HL-60/S4 (cell line): ENCODE data around the gene EEFSEC.
"Not testable (repeated sequence)": the region's sequence is repeated elsewhere in the genome, so short reads cannot be mapped to it uniquely, and the experiment has no call there.

Experiments
- in situ Hi-C: fragments of 300-500 bp; cut with MboI; formaldehyde crosslinking; loops from 2 replicates; pipeline ENCODE4 v1.14.3; 2022; ENCODE audit warnings: low sequenced_read_pairs

The EEFSEC gene

DNA sequence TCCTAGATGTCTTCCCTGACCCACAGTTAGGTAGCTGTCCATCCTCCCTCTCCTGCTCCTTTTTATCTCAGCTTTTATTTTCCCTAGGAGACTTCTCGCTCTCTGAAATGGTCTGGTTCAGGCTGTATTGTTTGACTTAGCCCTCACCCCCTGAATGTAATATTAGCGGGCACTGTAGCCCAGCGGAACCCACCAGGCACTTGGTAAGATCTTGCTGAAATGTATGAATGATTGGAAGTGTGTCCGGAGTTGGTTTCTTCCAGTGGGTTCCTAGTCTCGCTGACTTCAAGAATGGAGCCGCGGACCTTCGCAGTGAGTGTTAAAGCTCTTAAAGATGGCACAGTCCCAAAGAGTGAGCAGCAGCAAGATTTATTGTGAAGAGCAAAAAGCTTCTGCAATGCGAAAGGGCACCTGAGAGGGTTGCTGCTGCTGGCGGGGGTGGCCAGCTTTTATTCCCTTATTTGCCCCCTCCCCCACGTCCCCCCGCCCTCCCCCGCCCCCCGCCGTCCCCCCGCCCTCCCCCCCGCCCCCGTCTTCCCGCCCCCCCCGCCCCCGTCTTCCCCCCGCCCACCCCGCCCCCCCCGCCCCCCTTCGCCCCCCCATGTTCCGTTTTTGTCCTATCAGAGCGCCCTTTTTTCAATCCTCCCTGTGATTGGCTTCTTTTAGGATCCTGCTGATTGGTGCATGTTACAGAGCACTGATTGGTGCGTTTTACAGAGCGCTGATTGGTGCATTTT is 694 bp upstream of the EEFSEC start:
- in situ Hi-C loops, result no loop called here

DNA sequence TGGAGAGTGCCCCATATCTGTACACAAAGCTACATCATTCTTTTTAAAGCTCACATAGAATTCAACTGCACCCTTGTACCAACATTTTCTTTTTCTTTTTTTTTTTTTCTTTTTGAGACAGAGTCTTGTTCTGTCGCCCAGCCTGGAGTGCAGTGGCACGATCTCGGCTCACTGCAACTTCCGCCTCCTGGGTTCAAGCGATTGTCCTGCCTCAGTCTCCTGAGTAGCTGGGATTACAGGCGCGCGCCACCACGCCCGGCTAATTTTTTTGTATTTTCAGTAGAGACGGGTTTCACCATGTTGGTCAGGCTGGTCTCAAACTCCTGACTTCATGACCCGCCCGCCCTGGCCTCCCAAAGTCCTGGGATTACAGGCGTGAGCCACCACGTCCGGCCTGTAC is 1.1 kb downstream of the EEFSEC start:
- in situ Hi-C loops, result not testable (repeated sequence)

DNA sequence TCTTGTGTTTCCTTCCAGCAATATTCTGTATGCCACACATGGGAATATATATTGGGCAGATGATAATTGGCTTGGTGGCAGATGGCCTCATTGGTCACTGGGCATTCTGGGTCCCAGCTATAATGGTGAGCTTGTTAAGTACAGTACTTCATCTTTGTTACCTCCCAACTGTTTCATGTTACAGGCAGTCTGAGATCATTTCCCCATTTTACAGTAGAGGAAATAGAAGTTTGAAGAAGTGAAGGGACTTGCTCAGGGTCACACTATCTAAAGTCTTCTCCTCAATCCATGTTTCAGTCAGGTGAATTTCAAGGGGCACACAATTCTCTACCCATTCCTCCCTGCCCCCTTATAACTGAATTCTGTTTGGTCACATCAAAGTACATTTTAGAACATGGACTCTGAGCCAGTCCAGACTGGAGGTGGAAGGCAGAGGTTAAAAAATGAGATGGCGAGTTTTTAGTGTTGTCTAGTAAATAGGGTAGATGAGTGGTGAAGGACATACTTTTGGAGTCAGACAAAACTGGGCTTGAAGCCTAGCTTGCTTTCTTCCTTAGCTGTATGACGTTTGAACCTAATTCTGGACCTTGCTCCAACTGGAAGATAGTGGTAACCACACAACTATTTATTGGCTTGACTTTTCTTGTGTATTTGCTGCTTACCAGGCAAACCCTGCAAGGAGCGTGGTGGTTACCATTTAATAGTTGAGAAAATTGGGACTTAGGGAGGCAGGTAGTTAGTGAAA is 2.5 kb downstream of the EEFSEC start:
- in situ Hi-C loops, result no loop called here

DNA sequence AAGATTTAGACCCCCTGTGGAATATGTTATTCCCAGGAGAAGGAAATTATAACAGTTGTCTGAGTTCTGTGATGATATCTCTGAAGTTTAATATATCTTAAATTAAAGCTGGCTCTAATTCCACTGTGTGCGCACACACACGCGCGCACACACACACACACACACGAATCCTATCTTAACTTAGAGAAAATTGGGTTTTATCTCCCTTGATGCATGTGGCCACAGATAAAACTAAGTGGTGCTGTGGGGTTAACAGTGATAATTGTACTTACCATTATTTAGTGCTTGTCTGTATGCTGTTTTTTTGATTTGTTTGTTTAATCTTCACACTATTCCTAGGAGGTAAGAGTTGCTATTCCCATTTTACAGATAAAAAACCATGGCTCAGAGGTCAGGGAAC is 7.4 kb downstream of the EEFSEC start:
- in situ Hi-C loops, result loop anchor here (10.0 kb wide), 1 partner anchor 444 kb away; no protein-coding TSS in a partner anchor

GRCh38 chr3:128163432-128163831 is 10.2 kb downstream of the EEFSEC start:
- in situ Hi-C loops, result loop anchor here (10.0 kb wide), 1 partner anchor 441 kb away; no protein-coding TSS in a partner anchor

GRCh38 chr3:128166971-128167453 is 13.7 kb downstream of the EEFSEC start:
- in situ Hi-C loops, result loop anchor here (10.0 kb wide), 1 partner anchor 438 kb away; no protein-coding TSS in a partner anchor

DNA sequence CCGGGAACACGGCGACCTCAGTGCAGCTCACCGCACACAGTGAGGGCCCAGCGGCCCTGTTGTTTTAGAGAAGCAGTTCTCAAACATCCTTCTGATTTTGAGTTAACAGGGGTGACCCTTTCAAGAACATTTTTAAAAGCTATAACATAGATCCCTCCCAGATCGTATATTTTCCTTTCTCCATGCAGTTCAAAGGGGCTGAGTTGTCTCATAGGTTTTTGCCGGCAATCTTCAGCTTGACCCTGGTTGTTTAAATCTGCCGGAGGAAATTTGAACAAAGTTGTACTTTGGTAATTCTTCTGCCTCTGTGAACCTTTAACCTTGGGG is 14.3 kb downstream of the EEFSEC start:
- in situ Hi-C loops, result loop anchor here (10.0 kb wide), 1 partner anchor 437 kb away; no protein-coding TSS in a partner anchor

DNA sequence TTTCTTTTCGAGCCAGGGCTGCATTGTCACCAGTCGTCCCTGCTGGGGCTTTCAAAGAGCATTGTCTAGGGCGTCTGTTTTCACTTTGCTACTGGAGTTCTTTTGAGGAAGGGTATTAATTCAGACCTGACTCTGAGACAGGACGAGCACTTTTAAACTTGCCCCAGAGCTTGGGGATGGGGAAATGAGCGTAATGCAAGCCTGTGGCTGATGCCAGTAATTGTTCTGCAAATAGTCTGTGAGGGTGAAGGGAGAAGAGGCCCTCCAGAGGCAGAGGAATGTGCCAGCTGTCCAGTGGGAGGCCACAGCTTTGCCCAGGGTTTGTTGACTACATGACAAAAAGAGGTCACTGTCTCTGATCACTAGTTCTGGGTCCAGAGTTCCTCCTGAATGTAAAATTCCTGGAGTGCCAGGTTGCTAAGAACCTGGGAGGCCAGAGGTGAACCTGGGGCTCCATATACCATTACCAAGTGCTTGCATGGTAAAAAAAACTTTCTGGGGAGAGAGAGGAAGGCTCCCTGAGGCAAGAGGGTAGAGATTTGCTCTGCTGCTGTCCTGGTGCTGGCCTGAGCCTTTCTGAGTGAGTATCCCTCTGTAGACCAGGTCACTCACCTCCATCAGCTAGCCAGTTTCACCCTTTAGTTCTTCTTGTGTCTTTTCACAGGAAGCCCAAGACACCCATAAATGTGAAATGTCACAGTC is 14.8 kb downstream of the EEFSEC start:
- in situ Hi-C loops, result loop anchor here (10.0 kb wide), 1 partner anchor 437 kb away; no protein-coding TSS in a partner anchor

- in situ Hi-C loops, result loop anchor here (10.0 kb wide), 1 partner anchor 436 kb away; no protein-coding TSS in a partner anchor
Observed at GRCh38 chr3:128168836-128169235, 15.6 kb downstream of the EEFSEC start.

DNA sequence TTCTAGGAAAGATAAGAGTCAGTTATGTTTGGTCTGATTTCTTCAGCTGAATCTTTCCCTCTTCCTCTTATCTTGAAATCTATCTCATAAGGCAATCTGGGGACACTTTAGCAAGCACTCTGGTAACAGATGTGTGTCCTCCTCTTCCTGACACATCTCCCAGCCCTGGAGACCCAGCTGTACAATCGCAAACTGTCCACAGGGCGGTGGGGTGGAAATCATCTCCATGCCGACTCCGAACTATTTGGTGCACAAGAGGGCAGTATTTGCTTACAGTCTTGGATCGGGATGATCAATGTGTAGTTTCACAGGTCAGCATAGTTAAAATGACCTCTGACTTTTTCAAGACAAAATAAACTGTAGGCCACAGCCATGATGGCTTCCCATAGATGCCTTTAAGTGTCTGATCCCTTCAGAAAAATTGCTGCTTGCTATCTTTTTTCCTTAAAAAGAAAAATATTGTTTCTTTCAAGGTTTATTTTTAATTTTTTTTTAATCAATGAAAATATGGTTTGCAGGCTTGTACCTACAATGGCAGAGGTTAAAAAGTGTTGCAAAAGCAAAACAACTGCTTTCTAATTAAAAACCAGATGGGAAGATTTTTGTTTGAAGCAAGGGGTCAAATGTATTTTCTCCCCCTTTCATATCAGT is 17.7 kb downstream of the EEFSEC start:
- in situ Hi-C loops, result loop anchor here (10.0 kb wide), 1 partner anchor 414 kb away; no protein-coding TSS in a partner anchor

GRCh38 chr3:128173200-128173599 is 19.9 kb downstream of the EEFSEC start:
- in situ Hi-C loops, result loop anchor here (10.0 kb wide), 1 partner anchor 412 kb away; no protein-coding TSS in a partner anchor

DNA sequence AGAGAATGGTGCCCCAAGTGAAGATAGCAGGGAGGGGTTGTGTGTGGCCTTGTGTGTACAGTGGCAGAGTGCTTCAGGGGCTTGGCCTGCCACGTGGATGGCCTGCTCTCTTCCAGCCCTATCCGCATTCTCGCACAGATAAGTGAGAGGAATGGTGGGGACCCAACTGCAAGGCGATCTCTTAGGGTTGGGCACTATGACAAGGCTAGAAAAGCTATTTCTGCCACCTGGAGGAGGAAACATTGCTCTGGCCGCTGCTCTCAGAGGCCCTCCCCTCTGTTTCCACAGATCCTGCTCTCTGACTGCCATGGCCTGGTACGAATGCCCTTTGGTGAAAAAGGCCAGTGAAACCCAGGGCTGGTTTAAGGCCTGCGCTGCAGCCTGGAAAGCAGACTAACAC is 20.6 kb downstream of the EEFSEC start:
- in situ Hi-C loops, result loop anchor here (10.0 kb wide), 1 partner anchor 411 kb away; no protein-coding TSS in a partner anchor

GRCh38 chr3:128174675-128175590 is 21.7 kb downstream of the EEFSEC start:
- in situ Hi-C loops, result loop anchor here (10.0 kb wide), 1 partner anchor 410 kb away; no protein-coding TSS in a partner anchor

DNA sequence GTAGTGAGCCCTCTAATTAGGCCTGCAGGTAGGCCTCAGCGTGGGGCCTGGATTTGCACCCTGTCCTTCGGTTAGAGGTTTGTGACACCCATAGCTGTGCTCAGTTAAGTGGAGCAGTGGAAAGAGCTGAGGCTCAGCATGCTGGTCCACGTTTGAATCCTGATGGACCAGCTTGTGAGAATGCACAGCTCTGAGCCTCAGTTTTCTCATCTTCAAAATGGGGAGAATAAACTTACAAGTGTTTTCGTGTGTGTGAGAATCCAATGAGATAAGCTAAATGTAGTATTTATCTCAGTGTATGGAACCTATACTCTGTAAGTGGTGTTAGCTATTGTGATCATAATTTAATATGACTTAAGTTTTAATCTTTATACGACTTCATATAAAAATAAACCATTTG is 22.5 kb downstream of the EEFSEC start:
- in situ Hi-C loops, result loop anchor here (10.0 kb wide), 1 partner anchor 409 kb away; no protein-coding TSS in a partner anchor

DNA sequence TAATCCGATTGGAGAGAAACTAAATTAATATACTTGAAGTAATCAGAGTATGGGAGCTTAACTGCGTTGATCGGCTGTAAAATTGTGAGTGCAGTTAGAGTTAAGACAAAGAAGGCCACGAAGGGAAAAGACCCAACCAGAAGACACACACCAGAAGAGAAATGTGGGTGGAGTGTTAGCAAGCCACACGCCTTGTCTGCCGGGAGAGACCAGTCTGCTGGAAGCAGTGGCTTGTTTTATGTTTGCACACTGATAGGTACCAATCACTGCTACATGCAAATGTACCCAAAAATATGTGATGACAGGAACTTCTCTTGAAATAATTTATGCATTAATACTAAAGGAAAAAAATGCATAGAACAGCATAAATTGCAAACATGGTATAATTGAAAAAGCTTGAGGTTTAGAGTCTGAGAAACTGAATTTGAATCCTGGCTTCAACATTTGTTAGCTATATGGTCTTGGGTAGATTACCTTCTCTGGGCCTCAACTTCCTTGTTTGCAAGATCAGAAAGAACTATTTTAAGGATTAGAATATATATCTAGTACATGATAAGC is 23.1 kb downstream of the EEFSEC start:
- in situ Hi-C loops, result loop anchor here (10.0 kb wide), 1 partner anchor 408 kb away; no protein-coding TSS in a partner anchor

GRCh38 chr3:128177865-128178264 is 24.6 kb downstream of the EEFSEC start:
- in situ Hi-C loops, result loop anchor here (10.0 kb wide), 1 partner anchor 407 kb away; no protein-coding TSS in a partner anchor

DNA sequence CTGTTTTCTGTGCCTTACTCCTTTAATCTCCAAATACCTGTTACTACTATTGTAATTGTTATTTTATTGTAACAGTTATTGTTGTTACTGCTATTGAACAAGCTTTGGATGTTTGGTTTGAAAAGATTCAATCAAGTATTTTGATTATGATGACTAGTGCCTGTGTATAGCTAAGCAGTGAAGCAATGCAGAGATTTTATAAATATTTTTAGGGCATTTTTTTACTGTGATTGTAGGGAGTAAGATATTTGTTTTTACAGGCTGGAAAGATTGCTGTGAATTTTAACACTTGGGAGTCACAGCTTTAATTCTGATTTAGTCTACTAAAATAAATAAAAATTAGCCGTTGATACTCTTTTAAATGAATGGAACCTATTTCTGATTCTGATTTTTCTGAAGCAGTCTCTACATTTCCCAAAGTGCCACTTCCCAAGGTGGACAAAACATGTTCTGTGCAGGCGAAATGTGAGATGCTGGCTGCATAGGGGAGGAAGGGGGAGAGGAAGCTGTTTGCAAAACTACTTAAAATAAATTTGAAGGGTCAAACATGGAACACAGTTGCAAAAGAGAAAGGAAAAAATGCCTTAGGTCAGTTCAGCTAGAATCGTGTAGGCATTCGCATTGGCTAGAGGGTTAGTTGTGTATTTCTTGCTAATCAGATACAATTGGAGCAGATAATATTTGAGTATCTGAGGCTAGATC is 25.7 kb downstream of the EEFSEC start:
- in situ Hi-C loops, result loop anchor here (10.0 kb wide), 1 partner anchor 406 kb away; no protein-coding TSS in a partner anchor

- in situ Hi-C loops, result loop anchor here (10.0 kb wide), 1 partner anchor 405 kb away; no protein-coding TSS in a partner anchor
Observed at GRCh38 chr3:128179484-128179819, 26.2 kb downstream of the EEFSEC start.
